GM21423 (cell line): ENCODE data around the gene SUMO1.
A peak's percentile ranks its signal among the peaks of the same experiment; 100 is the strongest.
"Not testable (repeated sequence)": the region's sequence is repeated elsewhere in the genome, so short reads cannot be mapped to it uniquely, and the experiment has no call there.

Experiments used
- ATAC-seq: cut with Tn5 transposase; IDR thresholded peaks from one replicate; pipeline ENCODE4 v1.9.1; 2021; ENCODE audit warnings: mild to moderate bottlenecking, moderate library complexity; ENCODE audit not compliant: unreplicated experiment

The SUMO1 gene

GRCh38 chr2:202238234-202239197 lies at the start of gene SUMO1:
TSS of gene SUMO1 (minus strand) at chr2:202238597. CDS start at chr2:202238451, 146 bp downstream.
- peak; percentile 98 for ATAC-seq

- ATAC-seq: no peak
Observed at GRCh38 chr2:202286595-202286994, 48.2 kb upstream of the SUMO1 start.

- ATAC-seq: no peak
Observed at GRCh38 chr2:202278944-202279343, 40.5 kb upstream of the SUMO1 start.

- ATAC-seq: no peak
Observed at GRCh38 chr2:202278036-202278760, 39.8 kb upstream of the SUMO1 start.

GRCh38 chr2:202276078-202276720 lies 37.8 kb upstream of the SUMO1 start:
- ATAC-seq: not testable (repeated sequence)

- no peak for ATAC-seq
Observed at GRCh38 chr2:202270487-202270886, 32.1 kb upstream of the SUMO1 start.

GRCh38 chr2:202269585-202269984 lies 31.2 kb upstream of the SUMO1 start:
- no peak for ATAC-seq

- no peak for ATAC-seq
Observed at GRCh38 chr2:202267495-202267894, 29.1 kb upstream of the SUMO1 start.

- ATAC-seq: peak; percentile 83
Observed at GRCh38 chr2:202265467-202266277, 27.3 kb upstream of the SUMO1 start, which contains the start of gene NOP58. TSS of gene NOP58 (plus strand) at chr2:202265763. CDS start at chr2:202265942, 179 bp downstream.

GRCh38 chr2:202261531-202261930 lies 23.1 kb upstream of the SUMO1 start:
- ATAC-seq: no peak

- ATAC-seq: no peak
Observed at GRCh38 chr2:202251494-202251893, 13.1 kb upstream of the SUMO1 start.

GRCh38 chr2:202249521-202250253 lies 11.3 kb upstream of the SUMO1 start:
- no peak for ATAC-seq

GRCh38 chr2:202247710-202248109 lies 9.3 kb upstream of the SUMO1 start:
- ATAC-seq: not testable (repeated sequence)

GRCh38 chr2:202237787-202238233 lies 587 bp downstream of the SUMO1 start:
- ATAC-seq: peak; percentile 34

- ATAC-seq: no peak
Observed at GRCh38 chr2:202221873-202222272, 16.5 kb downstream of the SUMO1 start.

GRCh38 chr2:202215179-202215578 lies 23.2 kb downstream of the SUMO1 start:
- no peak for ATAC-seq

- ATAC-seq: no peak
Observed at GRCh38 chr2:202208526-202208925, 29.9 kb downstream of the SUMO1 start.

- ATAC-seq: no peak
Observed at GRCh38 chr2:202204855-202205254, 33.5 kb downstream of the SUMO1 start.

- ATAC-seq: no peak
Observed at GRCh38 chr2:202203348-202203747, 35.0 kb downstream of the SUMO1 start.
